GM19395 (cell line): Measurements from ENCODE around the gene WWOX.

Experiments used
- ATAC-seq: cut with Tn5 transposase; IDR thresholded peaks from one replicate; pipeline ENCODE4 v1.9.1; 2021; ENCODE audit warnings: mild to moderate bottlenecking, moderate library complexity; ENCODE audit not compliant: unreplicated experiment

The WWOX gene

GRCh38 chr16:79164388-79164995 is 1065.0 kb downstream of the WWOX start:
- no peak for ATAC-seq

- ATAC-seq, result no peak
Measured at GRCh38 chr16:79165079-79165478, 1065.6 kb downstream of the WWOX start.

- ATAC-seq, result no peak
Measured at GRCh38 chr16:79165506-79165905, 1066.1 kb downstream of the WWOX start.

GRCh38 chr16:79167893-79168292 is 1068.4 kb downstream of the WWOX start:
- ATAC-seq, result no peak

GRCh38 chr16:79168321-79168720 is 1068.9 kb downstream of the WWOX start:
- ATAC-seq, result no peak

DNA sequence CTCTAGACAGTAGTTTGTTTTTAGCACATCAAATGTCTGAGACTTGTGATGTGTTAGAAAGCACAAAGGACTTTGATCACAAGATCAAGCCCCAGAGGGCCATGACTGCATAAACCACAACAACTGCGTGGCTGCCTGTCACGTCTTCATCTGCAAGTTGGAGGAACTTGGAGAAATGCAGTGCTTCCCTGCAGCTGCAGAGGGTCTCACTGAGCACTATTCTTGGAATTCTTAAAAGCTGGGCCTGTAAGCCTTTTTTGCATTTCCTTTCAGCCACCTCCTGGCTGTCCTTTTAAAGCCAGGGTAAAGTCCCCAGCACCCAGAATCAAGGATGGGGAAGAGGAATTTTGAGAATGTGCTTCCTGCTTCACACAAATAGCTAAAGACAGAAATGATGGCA is 1069.8 kb downstream of the WWOX start:
- no peak for ATAC-seq

DNA sequence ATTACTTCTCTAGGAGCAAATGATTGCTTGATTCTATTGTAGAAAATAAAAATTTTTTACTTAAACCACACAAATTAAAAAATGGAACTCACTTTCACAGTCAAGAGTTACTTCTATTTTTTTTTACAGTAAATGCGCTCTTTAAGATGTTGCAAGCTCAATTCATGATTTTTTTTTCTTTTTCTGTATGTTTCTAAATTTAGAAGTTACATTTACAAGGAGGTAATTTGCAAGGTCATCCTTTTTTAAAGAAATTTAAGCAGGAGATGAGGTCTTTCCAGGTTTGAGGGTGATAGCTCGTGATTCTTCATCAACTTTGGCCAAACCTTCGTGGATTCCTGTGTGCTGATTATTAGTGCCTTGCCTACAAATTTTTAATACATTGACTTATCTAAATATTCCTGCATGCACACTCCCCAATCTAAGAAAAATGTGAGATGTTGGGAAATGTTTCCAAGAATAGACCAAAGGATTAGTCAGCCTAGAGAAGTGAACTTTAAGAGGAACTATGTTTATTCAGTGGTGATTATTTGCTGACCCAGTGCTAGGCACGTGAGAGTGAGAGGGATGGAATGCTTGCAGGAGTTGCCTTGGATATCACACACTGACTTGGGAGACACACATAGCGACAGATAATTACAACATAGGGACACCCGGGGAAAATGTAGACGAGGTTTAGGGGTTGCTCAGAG is 1071.2 kb downstream of the WWOX start:
- ATAC-seq, result no peak

DNA sequence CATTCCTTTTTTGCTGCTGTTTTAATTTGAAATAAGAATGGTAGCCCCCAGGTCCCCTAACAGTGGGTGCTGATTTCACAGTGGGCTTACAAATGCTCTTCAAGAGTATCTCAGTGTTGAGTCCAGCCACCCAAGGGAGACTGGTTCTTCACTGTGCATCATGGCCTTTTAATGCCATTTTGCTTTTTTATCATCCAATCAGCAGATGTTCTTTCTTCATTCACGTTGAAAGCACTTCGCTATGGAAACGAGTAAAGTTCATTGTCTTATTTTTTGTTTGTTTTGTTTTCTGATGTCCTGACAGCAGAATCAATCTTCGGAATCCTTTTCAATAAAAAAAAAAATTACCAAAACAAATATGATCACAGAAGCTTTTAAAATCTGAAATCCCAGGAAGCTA is 1072.0 kb downstream of the WWOX start:
- no peak for ATAC-seq

DNA sequence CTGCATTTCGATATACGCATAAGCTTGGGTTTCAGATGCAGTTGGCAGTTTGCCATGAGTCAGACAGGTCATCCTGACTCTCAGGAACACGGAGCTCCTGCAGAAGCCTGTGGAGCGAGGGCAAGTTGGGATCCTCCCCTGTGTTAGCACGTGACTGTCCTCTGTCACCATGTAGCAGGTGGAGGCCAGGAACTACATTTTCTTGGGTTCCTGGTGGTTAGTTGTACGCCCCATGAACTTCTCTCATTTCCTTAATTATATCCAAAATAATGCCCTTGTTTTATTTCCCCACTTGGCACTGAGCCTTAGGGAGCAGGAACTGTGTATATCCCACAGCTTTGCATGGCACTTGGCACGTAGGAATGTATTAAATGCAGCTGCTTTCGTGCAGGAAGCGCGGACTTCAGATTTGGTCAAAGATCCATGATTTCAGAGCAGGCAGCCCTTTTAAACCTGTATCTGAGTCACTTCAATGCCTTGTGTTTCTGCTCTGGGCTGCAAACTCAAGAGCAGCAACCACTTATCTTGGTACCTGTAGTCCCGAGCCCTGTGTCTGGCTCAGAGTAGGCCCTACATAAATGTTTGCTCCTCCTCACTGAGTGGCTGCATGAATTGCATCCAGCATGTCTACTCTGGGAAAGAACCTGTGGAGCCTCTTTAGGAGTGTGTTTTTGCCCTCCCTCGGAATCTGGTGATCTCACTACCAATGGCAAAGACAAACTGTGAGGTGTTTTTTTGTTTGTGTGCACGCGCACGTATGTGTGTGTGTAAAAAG is 1072.7 kb downstream of the WWOX start:
- no peak for ATAC-seq

DNA sequence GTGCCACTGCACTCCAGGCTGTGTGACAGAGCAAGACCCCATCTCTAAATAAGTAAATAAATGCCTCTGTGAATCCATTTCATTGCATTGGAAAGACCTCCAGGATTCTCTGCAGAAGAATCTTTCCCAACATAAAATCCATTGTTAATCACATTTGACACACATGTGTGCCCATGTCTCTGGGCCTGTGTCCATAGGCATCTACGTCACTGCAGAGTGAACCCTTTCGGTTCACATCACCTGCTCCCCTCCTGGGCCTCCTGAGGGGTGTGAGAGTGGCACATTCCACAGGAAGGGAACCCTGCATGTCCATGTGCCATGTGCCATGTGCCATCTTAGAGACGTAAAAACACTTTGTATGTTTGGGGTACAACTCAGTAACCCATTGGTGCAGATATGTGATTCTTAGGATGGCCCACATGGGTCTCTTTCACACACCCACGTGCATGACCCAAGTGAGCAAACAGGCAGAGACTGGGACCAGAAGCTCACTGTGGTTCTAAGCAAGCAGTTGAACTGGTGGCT is 1073.6 kb downstream of the WWOX start:
- ATAC-seq, result no peak

DNA sequence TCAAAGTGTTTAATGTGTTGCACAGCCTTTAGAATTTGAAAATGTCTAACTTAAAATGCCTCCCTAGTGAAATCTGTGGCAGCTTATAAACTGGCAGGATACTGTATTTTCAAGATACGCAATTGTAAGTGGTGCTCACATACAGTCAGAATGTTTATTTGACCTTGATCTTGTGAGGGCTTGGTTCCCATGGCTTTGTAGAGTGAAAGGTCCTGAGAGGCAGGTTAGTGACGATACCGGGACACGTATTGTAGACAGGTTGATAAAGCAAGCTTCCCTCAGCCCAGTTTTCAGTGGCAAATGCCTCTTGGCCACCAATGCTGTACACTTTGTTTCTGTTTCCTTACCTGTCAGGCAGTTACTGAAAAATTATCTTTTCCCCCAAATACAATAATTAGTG is 1074.5 kb downstream of the WWOX start:
- no peak for ATAC-seq

- ATAC-seq, result no peak
Measured at GRCh38 chr16:79175286-79176057, 1076.0 kb downstream of the WWOX start.

DNA sequence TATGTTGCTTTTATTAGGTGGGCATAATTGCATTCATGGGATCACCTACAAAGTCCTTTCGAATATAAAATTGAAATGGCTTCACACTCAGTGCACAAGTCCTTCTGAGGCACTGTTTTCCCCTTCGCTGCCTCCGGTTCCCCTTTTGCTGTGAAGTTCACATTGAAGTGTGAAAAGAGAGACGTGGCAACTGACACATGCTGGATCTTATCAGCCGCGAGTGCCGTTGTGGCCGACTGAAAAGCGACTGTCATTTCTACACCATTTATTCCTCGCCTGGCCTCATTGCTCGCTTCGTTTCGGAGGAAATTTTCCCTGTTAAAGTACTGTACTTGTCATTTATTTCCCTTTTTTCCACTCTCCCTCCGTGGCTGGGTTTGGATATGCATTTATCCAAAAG is 1077.6 kb downstream of the WWOX start:
- no peak for ATAC-seq

GRCh38 chr16:79181419-79181818 is 1082.0 kb downstream of the WWOX start:
- ATAC-seq, result no peak

DNA sequence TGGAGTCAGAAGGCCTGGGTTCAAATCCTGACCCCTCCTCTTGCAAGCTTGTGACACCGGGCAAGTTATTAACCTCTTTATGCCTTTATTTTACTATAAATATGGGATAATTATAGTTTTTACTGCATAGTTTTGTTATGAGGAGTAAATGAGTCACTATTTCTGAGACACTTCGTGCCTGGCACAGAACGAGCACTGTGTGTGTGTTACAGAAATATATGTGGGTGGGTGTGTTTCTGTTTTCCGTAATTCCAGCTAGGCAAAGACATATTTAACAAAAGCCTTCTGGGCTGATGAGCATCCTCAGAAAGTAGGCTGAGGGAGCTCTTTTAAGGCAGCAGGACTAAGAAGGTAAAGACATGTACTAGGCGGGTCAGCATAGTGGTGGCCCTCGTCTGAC is 1083.2 kb downstream of the WWOX start:
- no peak for ATAC-seq

DNA sequence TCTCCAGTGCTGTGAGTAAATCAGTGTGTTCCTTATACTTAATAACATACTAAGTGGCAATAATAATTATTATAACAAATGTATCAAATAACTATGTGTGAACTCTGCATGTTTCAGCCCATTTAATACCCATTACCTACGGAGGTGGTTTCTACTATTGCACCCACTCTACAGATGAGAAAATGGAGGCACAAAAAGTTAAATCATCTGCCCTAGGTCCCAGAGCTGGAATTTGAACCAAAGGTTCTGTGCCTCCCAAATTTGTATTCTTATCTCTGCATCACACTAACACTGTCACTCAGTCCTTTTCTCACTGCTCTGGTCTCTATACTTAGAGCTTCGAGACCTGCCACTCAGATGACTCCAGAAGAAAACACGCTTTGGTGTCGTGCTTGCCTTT is 1084.1 kb downstream of the WWOX start:
- no peak for ATAC-seq

- ATAC-seq, result no peak
Measured at GRCh38 chr16:79184464-79185030, 1085.1 kb downstream of the WWOX start.

DNA sequence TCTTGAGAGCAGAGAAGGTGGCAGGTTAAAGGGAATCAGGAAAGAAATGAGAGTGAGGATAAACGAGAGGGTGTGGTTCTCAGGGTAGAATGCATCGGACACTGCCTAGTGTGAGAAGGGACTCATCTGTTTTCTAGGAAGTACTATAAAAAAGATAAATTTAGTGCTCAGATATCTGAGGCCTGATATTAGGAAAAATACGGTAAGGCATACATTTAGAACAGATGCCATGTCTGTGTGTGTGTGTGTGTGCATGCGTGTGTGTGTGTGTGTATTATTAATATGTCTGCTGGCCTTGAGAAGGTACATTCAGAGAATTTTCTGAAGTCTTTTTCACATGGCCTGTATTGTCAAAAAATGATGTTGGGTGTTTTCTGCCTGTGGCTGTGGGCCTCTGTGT is 1086.3 kb downstream of the WWOX start:
- no peak for ATAC-seq

GRCh38 chr16:79186196-79186595 is 1086.7 kb downstream of the WWOX start:
- no peak for ATAC-seq

DNA sequence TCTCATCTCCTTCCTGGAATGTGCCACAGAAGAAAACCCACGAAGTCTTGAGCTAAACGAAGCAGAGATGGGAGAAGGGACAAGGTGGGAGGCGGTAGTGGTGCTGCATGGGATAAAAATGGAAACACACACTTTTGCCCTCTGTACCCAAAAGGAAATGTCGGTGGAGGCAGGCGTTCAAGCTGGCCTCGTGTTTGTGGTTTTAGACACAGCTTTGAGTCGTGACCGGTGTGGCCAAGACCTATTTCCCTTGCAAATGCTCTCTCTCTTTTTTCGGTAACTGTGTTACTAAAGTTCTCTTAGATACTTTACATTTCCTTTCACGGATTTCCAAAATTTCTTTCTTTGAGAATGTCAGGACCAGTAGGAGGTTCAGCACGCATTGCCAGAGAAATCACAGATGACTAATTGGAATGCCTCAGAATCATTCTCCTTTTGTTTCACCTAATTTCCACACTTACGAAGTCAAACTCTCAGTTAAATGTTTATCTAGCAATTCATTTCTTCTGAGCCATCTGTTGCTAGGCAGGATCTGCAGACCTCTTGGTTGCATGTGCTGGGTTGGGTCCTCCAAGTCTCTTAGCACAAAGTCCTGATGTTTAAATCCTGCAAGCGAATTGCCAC is 1088.8 kb downstream of the WWOX start:
- no peak for ATAC-seq
